ENCODE measurements around the gene AK8.

AK8 gene, protein sequence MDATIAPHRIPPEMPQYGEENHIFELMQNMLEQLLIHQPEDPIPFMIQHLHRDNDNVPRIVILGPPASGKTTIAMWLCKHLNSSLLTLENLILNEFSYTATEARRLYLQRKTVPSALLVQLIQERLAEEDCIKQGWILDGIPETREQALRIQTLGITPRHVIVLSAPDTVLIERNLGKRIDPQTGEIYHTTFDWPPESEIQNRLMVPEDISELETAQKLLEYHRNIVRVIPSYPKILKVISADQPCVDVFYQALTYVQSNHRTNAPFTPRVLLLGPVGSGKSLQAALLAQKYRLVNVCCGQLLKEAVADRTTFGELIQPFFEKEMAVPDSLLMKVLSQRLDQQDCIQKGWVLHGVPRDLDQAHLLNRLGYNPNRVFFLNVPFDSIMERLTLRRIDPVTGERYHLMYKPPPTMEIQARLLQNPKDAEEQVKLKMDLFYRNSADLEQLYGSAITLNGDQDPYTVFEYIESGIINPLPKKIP

DNA sequence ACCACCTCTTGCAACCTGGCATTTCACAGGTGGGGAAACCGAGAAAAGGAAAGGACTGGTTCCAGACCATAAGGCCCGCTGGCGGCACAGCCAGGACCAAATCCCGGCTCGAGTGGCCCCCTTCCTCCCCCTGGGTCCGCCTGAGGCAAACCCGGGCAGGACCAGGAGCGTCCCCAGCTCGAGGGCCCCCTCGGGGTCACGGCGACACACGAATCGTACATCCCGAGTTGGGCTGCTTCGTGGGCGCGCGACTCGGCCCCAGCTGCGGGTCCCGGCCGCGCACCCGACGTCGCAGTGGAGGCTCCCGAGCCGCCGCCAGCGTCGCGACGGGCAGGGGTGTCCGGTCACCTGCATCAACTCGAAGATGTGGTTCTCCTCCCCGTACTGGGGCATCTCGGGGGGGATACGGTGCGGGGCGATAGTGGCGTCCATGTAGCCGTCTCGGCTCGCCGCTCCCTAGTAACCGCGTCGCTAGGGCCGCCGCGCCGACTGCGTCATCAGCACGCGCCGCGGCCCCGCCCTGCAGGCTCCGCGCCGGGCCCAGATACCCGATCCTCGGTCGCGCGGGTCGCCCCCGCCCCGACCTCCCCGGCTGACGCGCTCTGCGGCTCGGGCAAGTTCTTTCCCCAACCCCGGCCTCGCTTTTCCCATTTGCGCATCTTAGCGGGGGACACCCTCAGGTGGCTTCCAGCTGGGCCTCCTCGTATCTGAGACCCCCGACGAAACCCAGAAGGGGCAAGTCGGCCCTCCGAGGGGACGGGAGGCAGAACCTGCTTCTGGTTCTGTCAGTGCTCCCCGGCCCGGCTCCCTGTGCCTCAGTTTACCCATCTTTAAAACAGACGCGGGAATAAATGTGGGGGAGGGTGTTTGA, at the start of gene AK8:
TSS of gene AK8 (minus strand) at position 461 of the 871 bp plus-strand sequence. CDS start at position 432, 29 bp downstream.
- DNase-seq = peak; percentile 72

DNA sequence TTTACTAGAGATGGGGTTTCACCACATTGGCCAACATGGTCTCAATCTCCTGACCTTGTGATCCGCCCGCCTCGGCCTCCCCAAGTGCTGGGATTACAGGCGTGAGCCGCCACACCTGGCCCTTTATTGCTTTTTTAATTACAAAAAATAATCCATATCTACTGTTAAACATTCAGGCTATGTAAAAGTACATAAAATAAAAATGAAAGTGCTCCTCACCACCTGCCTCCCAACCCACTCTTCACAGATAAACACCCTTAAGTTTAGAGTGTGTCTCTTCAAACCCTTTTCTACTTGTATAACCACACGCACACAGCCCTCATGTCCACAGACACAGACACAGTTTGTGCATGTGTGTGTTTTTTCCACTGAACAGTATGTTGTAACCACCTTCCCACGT, 49.6 kb upstream of the AK8 start:
- DNase-seq = no peak

DNA sequence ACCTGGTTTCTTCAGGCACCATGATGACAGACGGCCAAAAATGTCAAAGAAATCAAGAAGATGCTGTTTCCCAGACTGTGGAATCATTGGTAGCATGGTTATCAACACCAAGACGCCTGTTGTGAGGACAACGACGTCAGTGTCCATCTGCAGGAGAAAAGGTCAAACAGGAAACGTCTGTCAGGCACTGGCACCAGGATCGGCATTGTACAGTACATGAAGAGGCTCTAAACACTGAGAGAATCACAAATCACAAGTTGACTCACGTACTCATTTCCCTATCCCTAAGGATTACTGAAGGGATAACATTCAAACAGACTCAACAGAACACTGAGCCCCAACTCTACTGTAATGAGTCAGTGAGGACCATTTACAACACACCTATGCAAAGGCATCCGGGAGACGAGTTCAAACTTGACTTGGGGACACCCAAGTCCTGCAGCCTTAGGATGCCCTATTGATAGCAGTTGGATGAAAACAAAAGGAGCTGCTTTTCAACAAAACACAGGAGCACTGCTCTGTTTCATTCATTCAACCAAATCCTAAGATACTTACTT, 45.3 kb upstream of the AK8 start:
- DNase-seq = no peak

DNA sequence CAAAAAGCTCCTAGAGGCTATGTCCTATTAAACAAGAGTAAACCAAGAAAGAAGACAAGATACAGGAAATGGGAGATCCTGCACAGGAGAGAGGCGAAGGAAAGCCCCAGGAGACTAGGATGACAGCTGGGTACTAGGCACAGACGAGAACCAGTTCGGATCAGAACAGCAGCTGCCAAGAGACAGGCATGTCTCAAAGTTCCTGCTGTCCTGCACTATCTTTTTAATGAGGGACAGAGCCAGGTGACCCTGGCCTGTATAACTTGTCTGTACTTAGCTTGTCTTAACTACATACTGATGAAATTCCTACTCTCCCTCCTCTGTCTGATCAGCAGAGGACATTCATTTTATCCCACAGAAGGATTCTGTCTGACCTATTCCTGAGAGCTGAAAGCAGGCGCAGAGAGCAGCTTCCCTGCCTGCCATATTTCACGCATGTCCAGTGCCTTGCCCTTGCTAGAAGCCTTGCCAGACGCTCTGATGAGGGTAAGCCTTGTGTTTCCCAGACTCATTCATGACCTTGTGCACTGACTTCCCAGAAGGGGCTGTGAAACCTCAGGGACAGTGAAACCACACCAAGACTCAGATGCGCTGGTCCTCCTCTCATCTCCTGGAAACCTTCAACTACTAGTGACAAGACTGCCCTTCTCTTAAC, 41.7 kb upstream of the AK8 start:
- no peak for DNase-seq

DNA sequence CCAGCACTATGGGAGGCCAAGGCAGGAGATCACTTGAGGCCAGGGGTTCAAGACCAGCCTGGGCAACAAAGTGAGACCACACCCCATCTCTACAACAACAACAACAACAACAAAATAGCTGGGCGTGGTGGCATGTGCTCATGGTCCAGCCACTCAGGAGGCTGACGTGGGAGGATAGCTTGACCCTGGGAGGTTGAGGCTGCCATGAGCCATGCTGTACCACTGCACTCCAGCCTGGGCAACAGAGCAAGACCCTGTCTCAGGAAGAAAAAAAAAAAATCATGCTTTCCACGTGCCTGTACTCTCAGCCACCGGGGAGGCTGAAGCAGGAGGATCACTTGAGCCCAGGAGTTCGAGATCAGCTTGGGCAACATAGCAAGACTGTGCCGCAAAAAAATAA, 36.8 kb upstream of the AK8 start:
- no peak for DNase-seq

DNA sequence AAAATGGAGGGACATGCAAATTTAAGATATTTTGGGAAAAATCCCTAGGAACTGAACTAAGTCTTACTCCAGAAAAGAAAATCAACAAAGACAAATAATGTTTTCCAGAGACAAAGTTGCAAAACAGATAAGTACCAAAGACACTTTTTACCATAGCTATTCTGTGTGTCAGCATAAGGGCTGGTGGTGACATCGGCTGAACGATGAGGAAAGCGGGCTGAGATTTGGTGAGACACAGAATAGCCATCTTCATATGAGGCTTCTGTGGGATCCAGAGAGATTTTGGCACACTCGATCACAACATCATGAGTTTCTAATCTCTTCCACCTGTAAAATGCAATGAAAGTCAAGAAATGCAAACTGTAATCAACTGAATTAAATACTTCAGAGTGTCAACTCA, 34.0 kb upstream of the AK8 start:
- no peak for DNase-seq

DNA sequence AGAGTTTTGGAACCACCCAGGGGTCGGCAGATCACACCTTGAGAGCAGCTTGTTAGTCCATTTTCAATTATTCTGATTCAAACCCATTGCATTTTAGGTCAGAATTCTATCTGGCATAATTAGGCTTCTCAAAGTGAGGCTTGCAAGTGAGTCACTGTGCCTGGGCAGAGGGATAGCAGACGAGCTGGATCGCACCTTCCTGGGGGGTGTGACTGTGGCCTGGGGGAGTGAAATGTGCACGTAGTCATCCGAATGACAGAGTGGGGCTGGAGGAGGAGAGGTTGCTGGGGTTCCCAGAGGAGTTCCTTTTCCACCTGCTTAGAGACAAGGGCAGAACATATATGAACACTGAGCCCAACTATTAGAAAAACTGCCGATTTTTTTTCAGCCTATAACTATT, 32.3 kb upstream of the AK8 start:
- DNase-seq = no peak

DNA sequence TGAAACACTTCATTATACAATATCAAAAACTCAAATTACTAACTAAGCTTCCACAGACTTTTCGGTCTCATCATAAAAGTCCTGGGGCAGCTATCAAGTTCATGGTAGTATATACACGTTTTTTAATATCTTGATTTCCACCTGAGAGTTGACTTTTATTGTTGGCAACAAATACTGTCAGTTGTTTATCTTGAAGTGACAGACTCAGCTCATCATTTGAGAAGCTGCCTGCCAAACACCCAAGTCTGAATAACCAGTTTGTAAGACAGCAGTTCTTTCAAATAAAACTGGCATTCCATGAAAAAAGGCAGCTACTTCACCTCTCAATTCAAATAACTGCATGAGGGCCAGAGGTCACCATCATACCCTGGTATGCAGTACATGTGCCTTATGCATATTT, 31.2 kb upstream of the AK8 start:
- no peak for DNase-seq

DNA sequence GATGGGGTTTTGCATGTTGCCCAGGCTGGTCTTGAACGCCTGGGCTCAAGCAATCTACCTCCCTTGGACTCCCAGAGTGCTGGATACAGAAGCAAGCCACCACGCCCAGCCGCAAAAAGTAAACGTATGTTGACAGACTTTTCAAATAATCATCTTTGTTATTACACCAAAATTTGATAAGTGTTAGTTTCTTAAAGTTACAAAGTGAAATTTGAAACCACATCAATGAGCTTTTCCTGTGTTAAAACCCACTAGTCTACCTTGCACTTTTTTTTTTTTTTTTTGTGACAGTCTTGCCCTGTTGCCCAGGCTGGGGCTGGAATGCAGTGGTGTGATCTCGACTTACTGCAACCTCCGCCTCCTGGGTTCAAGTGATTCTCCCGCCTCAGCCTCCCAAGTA, 30.6 kb upstream of the AK8 start:
- DNase-seq = no peak

DNA sequence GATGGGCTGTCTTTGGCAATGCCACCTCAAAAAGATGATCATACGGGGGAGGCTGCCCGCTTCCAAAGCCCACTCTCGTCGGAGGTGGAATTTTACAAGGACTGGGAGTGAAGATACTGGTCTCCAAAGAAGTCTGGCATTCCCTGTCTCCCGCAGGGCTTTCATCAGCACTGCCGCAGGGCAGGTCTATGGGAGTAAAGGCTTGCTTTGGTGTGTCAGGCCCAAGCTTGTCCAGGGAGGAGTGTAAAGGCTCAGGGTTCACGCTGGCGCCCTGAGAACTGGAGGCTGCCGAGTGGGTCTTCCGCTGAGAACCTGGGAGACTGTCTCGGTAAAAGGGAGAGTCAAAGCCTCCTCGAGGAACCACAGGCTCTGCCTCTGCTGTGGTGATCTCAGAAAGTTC, 27.6 kb upstream of the AK8 start:
- DNase-seq = no peak

DNA sequence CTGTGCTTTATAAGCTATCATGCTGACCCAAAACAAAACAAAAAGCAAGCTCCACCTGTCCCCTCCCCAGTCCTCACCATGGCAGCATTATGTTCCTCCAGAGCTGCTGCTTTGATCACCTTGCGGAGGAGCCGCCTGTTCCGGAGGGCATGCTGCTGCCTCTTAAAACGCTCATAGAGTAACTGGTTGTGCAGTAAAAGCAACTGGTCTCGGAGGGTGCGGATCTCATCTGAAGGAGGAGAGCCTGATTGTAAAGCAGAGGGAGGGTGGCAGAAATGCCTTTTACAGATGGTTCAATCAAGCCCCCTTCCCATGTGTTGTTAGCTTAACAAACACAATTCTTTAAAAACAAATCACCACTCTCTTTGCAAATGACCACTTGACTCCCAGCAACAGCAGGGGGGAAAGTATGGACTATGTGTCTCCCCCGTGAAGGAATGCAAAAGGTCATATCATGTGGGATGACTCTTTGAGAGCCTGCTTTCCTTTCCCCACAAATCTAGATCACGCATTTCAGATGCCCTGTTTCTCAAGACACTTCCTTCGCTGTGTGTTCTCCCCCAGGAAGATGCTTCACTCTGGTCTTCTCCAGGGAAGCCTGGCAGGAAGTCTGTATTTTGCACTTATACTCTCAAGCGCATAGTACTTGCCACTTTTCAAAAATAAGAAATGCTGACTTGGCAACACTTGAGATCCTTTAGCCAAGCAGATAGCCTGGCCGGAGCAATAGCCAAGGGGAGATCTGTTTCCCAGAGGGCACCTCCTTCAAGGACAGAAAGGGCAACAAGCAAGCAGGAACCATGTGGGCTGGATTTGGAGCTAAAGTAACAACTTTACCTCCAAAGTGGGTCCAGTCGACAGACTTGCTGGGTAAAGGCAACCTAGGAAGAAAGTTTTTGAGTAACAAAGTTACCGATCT, 25.7 kb upstream of the AK8 start:
- DNase-seq = no peak

DNA sequence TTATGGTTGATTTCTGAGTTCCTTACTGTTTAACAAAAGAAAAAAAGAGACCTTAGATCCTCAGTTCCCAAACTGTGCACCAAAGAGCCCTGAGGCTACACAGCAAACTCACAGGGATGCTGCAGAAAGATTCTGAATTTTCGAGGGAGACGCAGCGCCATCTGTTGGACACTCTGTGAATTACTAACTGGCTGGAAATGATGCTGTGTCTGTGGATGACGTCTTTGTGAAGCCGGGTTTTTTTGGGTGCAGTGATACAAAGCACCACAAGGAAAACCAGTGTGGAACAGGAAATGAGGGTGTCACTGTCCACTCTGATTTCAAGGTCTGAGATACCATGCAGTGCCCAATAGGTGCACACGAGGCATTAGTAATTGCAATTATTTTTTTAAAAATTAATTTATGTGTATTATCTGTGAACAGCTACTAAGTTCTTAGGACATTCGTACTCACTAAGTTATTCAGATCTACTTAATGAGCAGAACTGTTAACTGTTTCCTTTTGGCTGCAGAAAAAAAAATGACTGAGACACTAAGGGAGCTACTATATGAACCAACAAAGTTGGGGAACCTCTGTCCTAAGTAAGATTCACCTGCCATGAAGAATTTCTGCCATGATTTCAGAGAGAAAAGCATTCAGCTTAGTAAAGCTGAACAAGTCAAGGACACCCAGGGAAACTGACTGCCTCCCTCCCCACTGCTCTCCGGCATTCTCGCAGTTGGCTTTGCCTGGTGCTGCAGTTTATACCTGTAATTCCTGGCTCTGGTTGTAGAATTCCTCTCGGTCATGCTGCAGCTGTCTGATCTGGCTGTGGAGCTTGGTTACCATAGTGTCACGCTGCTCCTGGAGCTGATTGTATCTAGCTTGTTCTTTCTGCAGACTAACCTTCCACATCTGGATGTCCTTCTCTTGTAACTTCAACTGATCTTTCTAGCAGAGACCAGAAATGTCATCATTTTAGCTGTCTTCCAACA, 24.1 kb upstream of the AK8 start:
- peak; percentile 44 to 76 for DNase-seq

DNA sequence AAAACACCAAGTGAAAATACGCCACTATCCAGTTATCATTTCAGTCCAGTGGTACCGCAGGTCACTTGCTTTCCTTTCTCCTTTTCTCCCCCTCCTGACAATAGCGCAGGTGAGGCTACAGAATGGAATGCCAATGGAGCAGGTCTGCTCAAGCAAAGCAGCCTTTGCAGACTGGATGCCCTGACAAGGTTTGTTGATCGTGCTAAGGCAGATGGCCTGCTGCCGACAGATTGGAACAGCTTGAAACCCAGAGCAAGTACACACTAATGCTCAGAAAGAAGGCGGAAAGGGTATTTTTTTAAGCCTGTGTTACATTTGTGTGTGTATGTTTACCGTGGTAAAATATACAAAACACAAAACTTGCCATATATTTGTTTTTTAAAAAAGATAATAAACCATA, 20.0 kb upstream of the AK8 start:
- DNase-seq = no peak

DNA sequence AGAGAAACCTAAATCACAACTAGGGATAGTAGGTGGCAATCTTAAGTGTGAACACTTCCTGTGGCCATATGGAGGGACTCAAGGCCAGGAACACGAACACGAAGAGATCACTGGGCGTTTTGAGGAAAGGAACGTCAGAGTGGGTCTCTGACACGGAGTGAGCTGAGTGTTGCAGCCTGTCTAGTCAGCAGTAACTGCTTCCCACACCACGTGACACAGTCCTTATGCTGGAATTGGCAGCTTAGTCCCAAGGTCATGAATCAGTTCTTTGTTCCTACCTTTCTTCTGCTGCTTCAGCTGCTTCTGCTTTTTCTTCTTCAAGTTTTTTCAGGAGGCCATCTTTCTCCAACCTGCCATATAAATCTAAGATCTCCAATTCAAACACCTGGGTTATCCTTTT, 18.8 kb upstream of the AK8 start:
- DNase-seq = no peak

DNA sequence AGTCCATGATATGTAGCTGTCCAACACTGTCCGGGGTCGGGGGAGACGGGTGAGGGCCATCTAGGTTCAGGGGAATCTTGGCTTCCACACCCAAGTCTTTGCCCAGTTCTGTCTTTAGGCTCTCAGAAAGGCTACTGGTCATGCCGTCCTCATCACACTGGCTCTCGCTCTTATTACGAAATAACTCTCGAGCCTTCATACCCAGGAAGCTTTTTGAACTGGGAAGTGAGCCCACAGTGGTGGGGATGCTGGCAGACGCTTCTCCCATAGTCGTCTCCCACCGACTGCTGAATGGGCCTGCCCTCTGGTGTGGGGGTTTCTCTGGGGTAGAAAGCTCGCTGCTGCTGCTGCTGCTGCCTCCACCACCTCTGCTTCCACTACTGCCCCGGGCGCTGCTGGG, 18.2 kb upstream of the AK8 start:
- no peak for DNase-seq

DNA sequence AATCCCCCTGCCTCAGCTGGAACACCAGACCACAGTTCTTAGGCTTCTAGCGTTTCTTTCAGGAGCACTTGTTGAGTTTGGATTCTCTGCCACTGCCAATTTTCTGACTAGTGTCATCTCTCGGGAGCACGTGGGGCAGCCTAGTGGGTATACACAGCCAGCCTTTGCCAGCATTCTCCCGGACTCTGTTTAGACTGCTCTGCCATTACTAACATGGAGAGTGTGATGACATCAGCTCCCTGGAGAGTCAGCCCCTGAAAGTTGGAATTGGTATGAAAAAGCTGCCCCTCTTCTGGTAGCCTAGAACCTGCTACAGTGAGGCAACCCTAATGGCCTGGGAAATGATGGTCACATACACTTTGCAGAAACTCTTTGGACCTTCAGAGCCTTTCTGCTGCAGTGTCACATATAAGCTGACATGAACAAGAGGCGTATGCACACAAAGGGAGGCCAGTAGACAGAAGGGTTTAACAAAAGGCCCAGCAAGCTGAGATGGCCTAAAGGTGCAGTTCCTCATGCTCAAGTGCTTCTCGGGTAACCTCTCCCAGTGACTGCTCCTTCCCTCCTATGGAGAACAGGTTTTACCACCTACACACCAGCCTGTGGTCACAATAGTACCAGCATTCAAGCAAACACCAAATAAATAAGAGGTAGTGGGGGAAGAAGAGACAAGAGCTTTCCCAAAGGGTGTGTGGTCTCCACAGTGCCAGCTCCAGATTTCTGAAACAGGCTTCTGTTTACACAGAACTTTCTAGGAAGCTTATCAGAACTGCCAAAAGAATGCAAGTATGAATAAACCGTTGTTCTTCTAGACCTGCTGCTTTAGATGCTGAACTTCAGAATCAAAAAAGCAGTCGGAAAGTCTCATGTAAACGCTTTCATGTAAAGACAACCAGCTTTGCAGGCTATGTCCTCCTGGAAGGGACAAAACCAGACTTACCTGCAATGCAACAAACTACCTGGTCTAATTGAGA, 17.1 kb upstream of the AK8 start:
- DNase-seq = no peak

DNA sequence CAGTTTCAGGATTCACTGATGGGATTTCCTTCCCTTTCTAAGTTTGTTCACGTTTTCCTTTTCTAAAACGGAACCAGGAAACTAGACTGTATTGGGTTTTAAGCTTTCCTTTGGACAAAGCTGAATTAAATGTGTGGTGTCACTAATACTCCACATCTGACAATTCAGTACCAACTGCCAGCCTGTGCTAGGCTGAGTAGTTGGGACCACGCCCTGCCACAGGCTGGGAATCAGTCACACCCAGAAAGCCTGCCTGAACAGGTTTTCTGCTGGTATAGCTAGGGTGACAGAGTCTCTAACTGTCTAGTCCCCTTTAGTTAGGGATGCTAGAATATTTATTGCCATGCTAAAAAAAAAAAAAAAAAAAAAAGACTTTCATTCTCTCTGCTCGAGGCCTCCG, 16.3 kb upstream of the AK8 start:
- no peak for DNase-seq

DNA sequence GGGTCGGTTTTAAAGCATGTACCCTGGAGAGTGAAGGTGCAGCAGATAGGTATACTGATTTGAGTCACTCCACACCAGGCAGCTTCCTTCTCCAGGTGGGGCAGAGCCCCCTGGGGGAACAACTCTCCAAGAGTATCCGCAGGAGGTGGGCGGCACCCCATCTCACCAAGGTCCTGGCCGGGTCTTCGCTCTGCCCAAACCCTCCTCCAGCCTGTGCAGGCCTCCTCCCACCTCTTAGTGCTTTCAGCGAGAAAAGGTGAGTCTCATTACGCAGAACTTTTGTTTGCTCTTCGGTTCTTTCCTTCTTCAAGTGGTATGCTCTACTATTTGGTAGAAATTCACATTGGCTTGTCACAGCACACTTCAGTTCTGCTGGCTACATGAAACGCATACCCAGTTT, 14.3 kb upstream of the AK8 start:
- no peak for DNase-seq

DNA sequence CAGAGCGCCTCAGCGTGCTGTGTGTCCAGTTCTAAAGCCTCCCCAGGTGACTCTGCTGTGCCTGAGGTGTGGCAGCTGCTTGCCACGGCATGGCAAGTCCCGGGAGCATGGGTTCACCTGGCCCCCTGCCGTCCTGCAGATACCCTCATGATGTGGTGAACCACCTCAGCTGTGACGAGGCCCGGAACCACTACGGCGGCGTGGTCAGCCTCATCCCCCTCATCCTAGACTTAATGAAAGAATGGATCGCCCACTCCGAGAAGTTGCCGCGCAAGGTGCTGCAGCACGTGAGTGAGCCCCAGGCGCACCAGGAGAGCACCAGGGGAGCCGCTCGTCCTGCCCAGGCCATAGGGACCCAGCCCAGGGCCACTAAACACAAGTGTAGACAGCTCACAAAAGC, 10.1 kb upstream of the AK8 start:
- DNase-seq = no peak

All from activated CD4-positive, alpha-beta T cell treated with anti-CD3 and anti-CD28 coated beads for 4 hours (primary cell).